T-helper 2 cell treated with Interferon-gamma antibody and Interleukin-4, amounts not matched to agents 100 ng/mL and 5 ng/mL, for 36 hours (primary cell): ENCODE data around the gene SELE. TPM values are rescaled to one million over a fixed set of nuclear protein-coding genes. Genes with fewer than 3 reads are reported as not detected.

ENCODE experiments used
- intact Hi-C: fragments of 100-400 bp; cut with micrococcal nuclease; formaldehyde crosslinking; loops from one replicate; pipeline ENCODE4 v1.15.1; 2023
- total RNA-seq: library from RNA; stranded (reverse); gene quantifications from 2 replicates; pipeline ENCODE4 v1.2.3, GENCODE V29; 2022

The SELE gene
- total RNA-seq, result not detected in 2 replicates

- intact Hi-C loops, result no loop called here
These were observed at the start of gene SELE for GRCh38 chr1:169733924-169734323. TSS of gene SELE (minus strand) at chr1:169734079. CDS start at chr1:169733612, 467 bp downstream.

GRCh38 chr1:169782596-169782995, 48.7 kb upstream of the SELE start:
- intact Hi-C loops, result no loop called here

- intact Hi-C loops, result no loop called here
These were observed 46.1 kb upstream of the SELE start for GRCh38 chr1:169779970-169780369.

GRCh38 chr1:169779150-169779549, 45.3 kb upstream of the SELE start:
- intact Hi-C loops, result no loop called here

- intact Hi-C loops, result no loop called here
These were observed 42.6 kb upstream of the SELE start for GRCh38 chr1:169776440-169776839.

GRCh38 chr1:169768161-169768560, 34.3 kb upstream of the SELE start:
- intact Hi-C loops, result no loop called here

- intact Hi-C loops, result no loop called here
These were observed 31.9 kb upstream of the SELE start for GRCh38 chr1:169765580-169766331.

- intact Hi-C loops, result no loop called here
These were observed 31.0 kb upstream of the SELE start for GRCh38 chr1:169764919-169765318.

- intact Hi-C loops, result no loop called here
These were observed 28.8 kb upstream of the SELE start for GRCh38 chr1:169762699-169763098.

GRCh38 chr1:169759038-169759437, 25.2 kb upstream of the SELE start:
- intact Hi-C loops, result no loop called here

GRCh38 chr1:169753549-169753948, 19.7 kb upstream of the SELE start:
- intact Hi-C loops, result no loop called here

- intact Hi-C loops, result no loop called here
These were observed 16.2 kb upstream of the SELE start for GRCh38 chr1:169750041-169750440.

GRCh38 chr1:169746550-169746949, 12.7 kb upstream of the SELE start:
- intact Hi-C loops, result no loop called here

GRCh38 chr1:169745015-169745861, 11.4 kb upstream of the SELE start:
- intact Hi-C loops, result no loop called here

- intact Hi-C loops, result no loop called here
These were observed 8.0 kb upstream of the SELE start for GRCh38 chr1:169741666-169742394.

GRCh38 chr1:169739980-169740379, 6.1 kb upstream of the SELE start:
- intact Hi-C loops, result no loop called here

- intact Hi-C loops, result no loop called here
These were observed 2.4 kb downstream of the SELE start for GRCh38 chr1:169731446-169731845.

GRCh38 chr1:169729991-169730390, 3.9 kb downstream of the SELE start:
- intact Hi-C loops, result no loop called here

GRCh38 chr1:169727307-169727706, 6.6 kb downstream of the SELE start:
- intact Hi-C loops, result no loop called here

GRCh38 chr1:169726851-169727250, 7.0 kb downstream of the SELE start:
- intact Hi-C loops, result no loop called here

- intact Hi-C loops, result no loop called here
These were observed 7.9 kb downstream of the SELE start for GRCh38 chr1:169725930-169726329.

- intact Hi-C loops, result no loop called here
These were observed 9.7 kb downstream of the SELE start for GRCh38 chr1:169724168-169724567.
